ENCODE data around the gene ATP9B.

Gene ATP9B

DNA sequence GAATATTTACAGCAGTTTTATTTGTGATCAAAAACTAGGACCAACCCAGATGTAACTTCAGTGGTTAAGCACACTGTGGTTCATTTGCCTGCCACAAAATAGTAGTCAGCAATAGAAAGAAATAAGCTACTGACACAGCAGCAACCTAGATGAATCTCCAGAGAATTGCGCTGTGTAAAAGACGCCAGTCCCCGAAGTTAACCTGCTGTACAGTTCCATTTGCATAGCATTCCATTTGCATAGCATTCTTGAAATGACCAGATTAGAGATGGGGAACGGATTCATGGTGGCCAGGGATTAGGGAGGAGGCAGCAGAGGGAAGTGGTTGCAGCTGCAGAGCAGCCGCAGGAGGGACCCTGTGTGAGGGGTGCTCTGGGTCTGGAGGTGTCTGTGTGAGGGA lies 287.2 kb downstream of the ATP9B start:
- H3K4me1 ChIP-seq (ENCODE audit: control insufficient read depth, low read depth, low read length): no peaks in the 10 kb centered on the region
- H3K9ac ChIP-seq (ENCODE audit: low read length): no peak overlapping the region
- H3K27ac ChIP-seq (ENCODE audit: low read length): no peak overlapping the region
- no peak overlapping the region for H3K4me3 ChIP-seq (ENCODE audit: low read length)
- H3K9me3 ChIP-seq (ENCODE audit: control insufficient read depth, low read depth, low read length): no peaks in the 10 kb centered on the region
- no peaks in the 10 kb centered on the region for H3K27me3 ChIP-seq (ENCODE audit: control insufficient read depth, insufficient read depth, low read length)
- H3K36me3 ChIP-seq (ENCODE audit: control insufficient read depth, low read depth, low read length): peaks cover 3% of the 10 kb centered on the region

DNA sequence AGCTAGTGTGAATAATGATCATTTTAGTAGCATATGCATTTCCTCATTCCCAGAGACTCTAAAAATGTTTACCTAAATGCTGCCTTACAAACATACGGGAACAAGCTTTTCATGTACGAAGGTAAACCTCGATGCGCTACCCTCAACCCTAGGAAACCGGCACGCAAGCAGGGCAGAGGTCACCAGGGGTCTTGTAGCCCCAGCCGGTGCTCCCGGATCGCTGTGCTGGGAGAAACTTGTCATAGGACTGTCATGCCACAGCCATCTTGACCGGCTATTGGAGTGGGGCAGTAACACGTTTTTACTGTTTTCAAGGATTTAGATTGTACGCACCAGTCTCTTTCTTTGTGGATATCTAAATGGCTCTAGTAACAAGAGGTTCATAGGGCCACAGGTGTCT lies 291.7 kb downstream of the ATP9B start:
- Histone ChIP-seq H3K27ac (ENCODE audit: low read length) (no peak overlapping the region), H3K36me3 (ENCODE audit: control insufficient read depth, low read depth, low read length) (peaks cover 10% of the 10 kb centered on the region), H3K9me3 (ENCODE audit: control insufficient read depth, low read depth, low read length) (no peaks in the 10 kb centered on the region), H3K9ac (ENCODE audit: low read length) (no peak overlapping the region), H3K27me3 (ENCODE audit: control insufficient read depth, insufficient read depth, low read length) (no peaks in the 10 kb centered on the region), H3K4me3 (ENCODE audit: low read length) (no peak overlapping the region), H3K4me1 (ENCODE audit: control insufficient read depth, low read depth, low read length) (peaks cover 2% of the 10 kb centered on the region)

DNA sequence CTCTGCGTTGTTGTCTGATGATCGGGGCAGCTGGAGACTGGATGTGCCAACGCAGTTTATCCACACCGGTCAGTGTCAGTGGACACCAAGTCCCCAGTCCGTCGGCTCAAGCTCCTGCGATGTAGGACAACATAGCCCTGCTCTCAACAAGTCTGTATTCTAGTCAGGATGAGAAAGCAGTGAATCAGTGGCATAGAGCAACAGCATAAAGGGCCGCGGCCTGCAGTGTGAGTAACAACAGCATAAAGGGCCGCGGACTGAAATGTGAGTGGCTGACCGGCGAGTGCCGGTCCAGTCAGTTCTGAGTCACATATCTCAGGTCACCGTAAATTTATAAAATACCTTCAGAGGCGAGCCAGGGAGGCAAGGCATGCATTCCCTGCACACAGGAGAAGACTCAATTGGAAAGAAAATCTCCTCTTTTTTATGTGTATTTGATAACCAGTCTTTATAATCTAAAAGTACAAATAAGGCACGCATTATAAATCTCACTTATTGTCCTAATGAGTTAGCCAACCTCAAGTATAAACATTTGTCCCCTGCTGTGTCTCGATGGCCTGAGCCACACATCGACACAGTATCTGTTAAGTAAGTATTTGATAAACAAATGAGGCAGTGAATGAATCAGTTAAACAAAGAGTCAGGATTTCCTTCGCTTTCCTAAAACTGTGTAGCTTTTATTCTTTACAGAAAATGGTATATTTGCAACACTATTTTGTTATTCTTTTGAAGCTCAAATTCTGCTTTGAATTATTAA lies 292.8 kb downstream of the ATP9B start:
- H3K36me3 ChIP-seq (ENCODE audit: control insufficient read depth, low read depth, low read length): peaks cover 10% of the 10 kb centered on the region
- H3K4me1 ChIP-seq (ENCODE audit: control insufficient read depth, low read depth, low read length): peaks cover 2% of the 10 kb centered on the region
- H3K27me3 ChIP-seq (ENCODE audit: control insufficient read depth, insufficient read depth, low read length): no peaks in the 10 kb centered on the region
- H3K9me3 ChIP-seq (ENCODE audit: control insufficient read depth, low read depth, low read length): no peaks in the 10 kb centered on the region
- no peak overlapping the region for H3K9ac ChIP-seq (ENCODE audit: low read length)
- H3K27ac ChIP-seq (ENCODE audit: low read length): no peak overlapping the region
- H3K4me3 ChIP-seq (ENCODE audit: low read length): no peak overlapping the region

DNA sequence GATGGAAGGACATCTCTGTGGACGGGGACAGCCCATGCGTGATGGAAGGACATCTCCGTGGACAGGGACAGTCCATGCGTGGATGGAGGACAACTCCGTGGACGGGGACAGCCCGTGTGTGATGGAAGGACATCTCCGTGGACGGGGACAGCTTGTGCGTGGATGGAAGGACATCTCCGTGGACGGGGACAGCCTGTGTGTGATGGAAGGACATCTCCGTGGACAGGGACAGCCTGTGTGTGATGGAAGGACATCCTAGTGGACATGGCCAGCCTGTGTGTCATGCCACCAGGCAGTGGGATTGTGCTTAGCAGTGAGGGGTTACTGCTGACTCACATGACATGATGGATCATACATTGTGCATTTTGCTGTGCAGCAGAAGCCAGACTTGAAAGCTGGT lies 296.5 kb downstream of the ATP9B start:
- Histone ChIP-seq H3K27me3 (ENCODE audit: control insufficient read depth, insufficient read depth, low read length) (no peaks in the 10 kb centered on the region), H3K9ac (ENCODE audit: low read length) (no peak overlapping the region), H3K9me3 (ENCODE audit: control insufficient read depth, low read depth, low read length) (no peaks in the 10 kb centered on the region), H3K4me1 (ENCODE audit: control insufficient read depth, low read depth, low read length) (peaks cover 2% of the 10 kb centered on the region), H3K36me3 (ENCODE audit: control insufficient read depth, low read depth, low read length) (peaks cover 10% of the 10 kb centered on the region), H3K27ac (ENCODE audit: low read length) (no peak overlapping the region), H3K4me3 (ENCODE audit: low read length) (no peak overlapping the region)

DNA sequence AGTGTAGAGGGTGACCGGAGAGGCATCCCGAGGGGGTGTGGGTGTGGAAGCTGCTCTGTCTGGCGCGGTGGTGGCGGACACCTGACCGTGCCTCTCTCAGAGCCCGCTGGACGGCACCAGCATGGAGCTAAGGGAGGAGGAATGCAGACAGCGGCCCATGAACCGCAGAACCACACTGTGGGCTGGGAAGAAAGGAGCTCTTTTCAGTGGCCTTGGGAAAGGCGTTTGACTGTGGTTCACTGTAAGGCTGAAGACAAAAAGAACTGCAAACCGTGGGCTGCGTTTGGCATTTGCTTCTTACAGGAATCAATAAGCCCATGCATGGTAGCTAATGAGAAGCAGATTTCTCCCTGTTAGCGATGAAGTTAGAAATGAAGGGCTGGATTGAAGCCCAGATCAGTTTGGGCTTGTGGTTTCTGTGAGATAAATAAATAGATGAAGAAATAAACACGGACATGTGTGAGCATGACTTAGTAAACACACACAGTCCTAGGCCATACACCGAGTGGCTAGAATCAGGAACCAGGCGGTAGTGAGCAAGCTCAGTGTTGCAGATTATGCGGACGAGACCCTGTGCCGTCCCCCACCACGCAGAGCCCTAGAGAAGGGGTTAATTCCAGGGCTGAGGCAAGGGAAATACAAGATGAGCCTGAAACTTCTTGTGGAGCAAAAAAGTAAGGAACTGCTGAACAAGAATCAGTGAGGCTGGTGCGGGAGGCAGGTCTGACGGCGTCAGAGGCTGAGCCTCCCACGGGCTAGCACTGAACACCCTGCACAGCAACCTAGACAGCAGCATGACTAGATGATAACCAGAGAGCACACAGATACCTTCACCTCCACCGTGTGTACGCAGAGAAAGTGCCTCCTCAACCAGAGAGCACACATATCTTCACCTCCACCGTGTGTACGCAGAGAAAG lies 297.2 kb downstream of the ATP9B start:
- H3K4me3 ChIP-seq (ENCODE audit: low read length): no peak overlapping the region
- no peak overlapping the region for H3K27ac ChIP-seq (ENCODE audit: low read length)
- no peaks in the 10 kb centered on the region for H3K9me3 ChIP-seq (ENCODE audit: control insufficient read depth, low read depth, low read length)
- no peak overlapping the region for H3K9ac ChIP-seq (ENCODE audit: low read length)
- no peaks in the 10 kb centered on the region for H3K27me3 ChIP-seq (ENCODE audit: control insufficient read depth, insufficient read depth, low read length)
- peaks cover 2% of the 10 kb centered on the region for H3K4me1 ChIP-seq (ENCODE audit: control insufficient read depth, low read depth, low read length)
- peaks cover 10% of the 10 kb centered on the region for H3K36me3 ChIP-seq (ENCODE audit: control insufficient read depth, low read depth, low read length)

DNA sequence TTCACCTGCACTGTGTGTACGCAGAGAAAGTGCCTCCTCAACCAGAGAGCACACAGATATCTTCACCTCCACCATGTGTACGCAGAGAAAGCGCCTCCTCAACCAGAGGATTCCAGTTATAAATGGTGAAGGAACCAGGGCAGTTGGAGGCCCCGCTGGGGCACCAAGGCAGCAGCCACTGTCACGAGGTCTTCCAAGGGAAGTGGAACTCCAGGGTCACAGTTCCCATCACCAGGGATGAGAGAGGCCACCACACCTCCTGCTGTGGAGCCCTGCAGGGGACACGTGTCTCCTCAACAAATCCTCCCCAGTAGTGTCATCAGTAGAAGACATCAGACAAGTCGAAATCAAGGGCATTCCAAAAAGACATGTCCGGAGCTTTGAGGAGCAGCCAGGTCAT lies 298.3 kb downstream of the ATP9B start:
- Histone ChIP-seq H3K36me3 (ENCODE audit: control insufficient read depth, low read depth, low read length) (peaks cover 6% of the 10 kb centered on the region), H3K4me3 (ENCODE audit: low read length) (no peak overlapping the region), H3K9ac (ENCODE audit: low read length) (no peak overlapping the region), H3K27ac (ENCODE audit: low read length) (no peak overlapping the region), H3K4me1 (ENCODE audit: control insufficient read depth, low read depth, low read length) (no peaks in the 10 kb centered on the region), H3K27me3 (ENCODE audit: control insufficient read depth, insufficient read depth, low read length) (no peaks in the 10 kb centered on the region), H3K9me3 (ENCODE audit: control insufficient read depth, low read depth, low read length) (no peaks in the 10 kb centered on the region)

DNA sequence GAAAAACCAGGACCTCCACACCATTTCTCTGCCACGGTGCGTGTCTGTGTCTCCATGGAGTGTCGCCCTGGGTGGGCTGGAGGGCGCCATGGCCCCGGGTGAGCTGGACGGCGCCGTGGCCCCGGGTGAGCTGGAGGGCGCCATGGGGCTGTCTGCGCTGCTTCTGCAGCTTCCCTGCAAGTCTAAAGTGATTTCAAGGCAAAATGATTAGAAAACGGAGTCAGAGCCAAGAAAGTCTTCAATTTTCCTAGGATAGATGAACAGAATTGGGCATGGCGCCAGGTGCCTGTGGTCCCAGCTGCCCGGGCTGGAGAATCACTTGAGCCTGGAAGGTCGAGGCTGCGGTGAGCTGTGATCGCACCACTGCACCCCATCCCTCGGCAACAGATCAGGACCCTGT lies 298.8 kb downstream of the ATP9B start:
- H3K9me3 ChIP-seq (ENCODE audit: control insufficient read depth, low read depth, low read length): no peaks in the 10 kb centered on the region
- no peak overlapping the region for H3K9ac ChIP-seq (ENCODE audit: low read length)
- H3K27ac ChIP-seq (ENCODE audit: low read length): no peak overlapping the region
- H3K27me3 ChIP-seq (ENCODE audit: control insufficient read depth, insufficient read depth, low read length): no peaks in the 10 kb centered on the region
- H3K4me1 ChIP-seq (ENCODE audit: control insufficient read depth, low read depth, low read length): no peaks in the 10 kb centered on the region
- peaks cover 4% of the 10 kb centered on the region for H3K36me3 ChIP-seq (ENCODE audit: control insufficient read depth, low read depth, low read length)
- no peak overlapping the region for H3K4me3 ChIP-seq (ENCODE audit: low read length)

DNA sequence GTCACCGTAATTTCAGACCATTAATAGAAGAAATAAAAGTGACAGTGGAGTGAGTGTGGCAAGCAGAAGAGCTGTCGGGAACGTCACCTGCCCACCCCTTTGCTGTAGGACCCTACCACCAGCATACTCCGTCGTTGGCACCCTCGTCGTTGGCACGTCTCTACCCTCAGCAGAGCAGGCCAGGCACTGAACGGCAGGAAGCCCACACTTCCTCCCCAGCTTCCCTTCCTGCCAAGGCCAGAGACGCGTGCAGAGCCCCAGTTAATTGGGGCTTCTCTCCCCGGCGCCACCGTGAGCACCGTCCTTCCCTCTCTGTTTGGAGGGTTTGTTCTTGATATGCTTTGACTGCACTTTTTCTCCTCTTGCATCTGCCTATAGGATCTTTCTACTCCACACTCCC lies 299.5 kb downstream of the ATP9B start:
- no peak overlapping the region for H3K9ac ChIP-seq (ENCODE audit: low read length)
- no peaks in the 10 kb centered on the region for H3K27me3 ChIP-seq (ENCODE audit: control insufficient read depth, insufficient read depth, low read length)
- no peaks in the 10 kb centered on the region for H3K36me3 ChIP-seq (ENCODE audit: control insufficient read depth, low read depth, low read length)
- H3K27ac ChIP-seq (ENCODE audit: low read length): no peak overlapping the region
- H3K4me3 ChIP-seq (ENCODE audit: low read length): no peak overlapping the region
- no peaks in the 10 kb centered on the region for H3K4me1 ChIP-seq (ENCODE audit: control insufficient read depth, low read depth, low read length)
- H3K9me3 ChIP-seq (ENCODE audit: control insufficient read depth, low read depth, low read length): no peaks in the 10 kb centered on the region

DNA sequence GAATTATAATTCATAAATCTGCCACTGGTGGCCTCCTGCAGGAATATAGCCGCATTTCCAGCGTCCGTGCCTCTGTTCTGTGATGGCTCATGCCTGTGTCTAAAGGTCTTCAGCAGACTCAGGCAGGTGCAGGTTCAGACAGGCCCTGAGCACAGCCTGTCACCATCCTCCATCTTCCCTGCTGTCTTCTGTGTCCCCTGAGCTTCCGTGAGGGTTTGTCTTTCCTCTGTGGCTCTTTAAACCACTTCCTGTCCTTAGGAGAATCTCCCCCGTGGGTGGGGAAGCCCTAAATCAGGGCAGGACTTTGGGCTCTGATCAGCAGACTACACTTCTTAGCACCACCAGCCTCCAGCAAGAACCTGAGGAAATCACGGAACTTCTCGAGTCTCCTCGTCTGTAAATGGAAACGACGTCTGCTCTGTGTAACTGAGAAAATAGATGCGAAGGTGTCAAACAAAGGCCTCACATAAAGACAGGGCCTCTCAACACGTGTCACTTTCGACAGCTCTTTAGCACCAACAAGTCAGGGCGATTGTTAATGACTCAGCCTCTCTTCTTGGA lies 302.4 kb downstream of the ATP9B start:
- H3K9me3 ChIP-seq (ENCODE audit: control insufficient read depth, low read depth, low read length): no peaks in the 10 kb centered on the region
- H3K9ac ChIP-seq (ENCODE audit: low read length): no peak overlapping the region
- H3K36me3 ChIP-seq (ENCODE audit: control insufficient read depth, low read depth, low read length): no peaks in the 10 kb centered on the region
- H3K4me3 ChIP-seq (ENCODE audit: low read length): no peak overlapping the region
- no peaks in the 10 kb centered on the region for H3K4me1 ChIP-seq (ENCODE audit: control insufficient read depth, low read depth, low read length)
- H3K27me3 ChIP-seq (ENCODE audit: control insufficient read depth, insufficient read depth, low read length): no peaks in the 10 kb centered on the region
- no peak overlapping the region for H3K27ac ChIP-seq (ENCODE audit: low read length)

DNA sequence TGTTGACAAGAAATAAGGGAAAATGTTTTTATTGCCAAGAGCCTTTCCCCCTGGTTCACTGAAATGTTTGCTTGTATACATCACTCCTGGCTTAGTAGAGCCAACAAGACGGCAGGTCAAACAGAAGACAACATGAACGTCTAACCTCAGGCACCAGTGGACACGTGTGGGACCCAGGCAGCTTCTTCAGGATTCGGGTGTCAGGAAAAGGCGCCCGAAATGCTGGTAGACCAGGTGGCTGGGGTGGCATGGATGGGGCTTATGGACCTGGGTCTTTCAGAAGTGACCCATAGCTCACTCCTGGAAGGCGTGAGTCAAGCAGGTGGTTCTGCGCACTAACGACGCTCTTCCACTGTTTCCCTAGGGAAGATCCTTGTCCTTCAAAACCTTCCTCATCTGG lies 303.3 kb downstream of the ATP9B start:
- Histone ChIP-seq H3K27ac (ENCODE audit: low read length) (no peak overlapping the region), H3K36me3 (ENCODE audit: control insufficient read depth, low read depth, low read length) (no peaks in the 10 kb centered on the region), H3K4me3 (ENCODE audit: low read length) (no peak overlapping the region), H3K4me1 (ENCODE audit: control insufficient read depth, low read depth, low read length) (no peaks in the 10 kb centered on the region), H3K9ac (ENCODE audit: low read length) (no peak overlapping the region), H3K9me3 (ENCODE audit: control insufficient read depth, low read depth, low read length) (no peaks in the 10 kb centered on the region), H3K27me3 (ENCODE audit: control insufficient read depth, insufficient read depth, low read length) (no peaks in the 10 kb centered on the region)

DNA sequence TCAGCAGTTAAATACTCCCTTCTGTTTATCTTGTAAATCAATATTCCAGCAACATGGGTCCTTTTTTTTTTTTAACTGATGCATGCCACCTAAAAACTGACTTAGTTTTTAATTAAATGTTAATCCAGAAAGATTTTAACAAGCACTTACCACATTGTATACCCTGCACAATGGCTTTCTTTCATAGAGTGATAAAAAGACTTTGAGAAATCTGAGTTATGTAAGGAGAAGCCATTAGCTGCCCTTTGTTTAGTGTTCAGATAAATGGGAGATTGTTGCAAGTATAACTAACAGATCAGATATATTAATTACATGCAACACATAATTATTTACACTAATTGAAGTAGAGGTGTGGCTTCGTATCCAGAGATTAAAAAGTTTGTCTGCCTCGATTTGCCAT lies 303.8 kb downstream of the ATP9B start:
- Histone ChIP-seq H3K9me3 (ENCODE audit: control insufficient read depth, low read depth, low read length) (no peaks in the 10 kb centered on the region), H3K9ac (ENCODE audit: low read length) (no peak overlapping the region)

More for the DNA sequence above, 303.8 kb downstream of the ATP9B start:
- Histone ChIP-seq H3K4me3 (ENCODE audit: low read length) (no peak overlapping the region), H3K4me1 (ENCODE audit: control insufficient read depth, low read depth, low read length) (no peaks in the 10 kb centered on the region), H3K27ac (ENCODE audit: low read length) (no peak overlapping the region), H3K27me3 (ENCODE audit: control insufficient read depth, insufficient read depth, low read length) (no peaks in the 10 kb centered on the region), H3K36me3 (ENCODE audit: control insufficient read depth, low read depth, low read length) (no peaks in the 10 kb centered on the region)
